GM12878 (cell line): ENCODE results near the gene C1orf198. TPM values are rescaled to one million over a fixed set of nuclear protein-coding genes. Genes with fewer than 3 reads are reported as not detected.

ENCODE experiments used
- ATAC-seq: fragments of 200-7000 bp; cut with Tn5 transposase; 3 replicates; pipeline ENCODE4 v1.9.1; 2020; ENCODE audit warnings: mild to moderate bottlenecking, moderate library complexity
- BruUV-seq: library from RNA; stranded (reverse); fragments of 400-500 nt; replicated peaks from 2 replicates; lab custom pipeline; 2021; lab: Mats Ljungman, UMichigan
- CTCF ChIA-PET: fragments of 300-600 bp; sonication (Branson Sonifier 250); formaldehyde crosslinking; extraction: SDS; loops from one replicate; lab custom pipeline; 2021; ENCODE audit warnings: inconsistent platforms; lab: Yijun Ruan, JAX
- POLR2A ChIA-PET: fragments of 350-600 bp; formaldehyde crosslinking; extraction: SDS; loops from one replicate; lab custom pipeline; 2021; ENCODE audit warnings: inconsistent platforms; lab: Charles Lee
- RAD21 ChIA-PET: fragments of 300-600 bp; sonication (Branson Sonifier 250); formaldehyde crosslinking; loops from one replicate; lab custom pipeline; 2023; ENCODE audit warnings: antibody characterized with exemption; ENCODE audit not compliant: unreplicated experiment; lab: Charles Lee
- SMC1A ChIA-PET: fragments of 300-600 bp; sonication (Branson Sonifier 250); formaldehyde crosslinking; loops from one replicate; lab custom pipeline; 2023; ENCODE audit not compliant: unreplicated experiment, uncharacterized antibody; lab: Charles Lee
- DNase-seq: peaks from one replicate; pipeline ENCODE4 v3.0.0-alpha.2; 2011; ENCODE audit warnings: low read depth, low spot score
- FAIRE-seq: peaks from 3 replicates; lab custom pipeline; 2011; peaks lifted over from hg19 to GRCh38; lab: Jason Lieb, UNC
- H2AFZ ChIP-seq: 2 replicates; pipeline ENCODE4 v1.6.0; 2011; ENCODE audit warnings: low read depth, low read length, control low read depth; ENCODE audit not compliant: control insufficient read depth
- H3K27ac ChIP-seq: 2 replicates; pipeline ENCODE4 v1.5.1; 2011; ENCODE audit warnings: control low read depth; ENCODE audit not compliant: control insufficient read depth, insufficient read depth
- H3K27me3 ChIP-seq, 2 experiments: replicated peaks in 1 of 2; 2 replicates each; pipeline versions ENCODE4 v1.6.0 to v1.6.1; 2011; ENCODE audit warnings: low read length in 1 of 2; ENCODE audit not compliant: control insufficient read depth in 2 of 2, insufficient read depth in 2 of 2
- H3K36me3 ChIP-seq, 2 experiments: 2 replicates each; pipeline ENCODE4 v1.5.1; 2011; ENCODE audit warnings: low read length in 1 of 2; ENCODE audit not compliant: control insufficient read depth in 2 of 2, insufficient read depth in 2 of 2
- H3K4me1 ChIP-seq: 2 replicates; pipeline ENCODE4 v1.6.1; 2011; ENCODE audit warnings: mild to moderate bottlenecking, low read length, moderate library complexity, mixed read lengths; ENCODE audit not compliant: control insufficient read depth, insufficient read depth
- H3K4me2 ChIP-seq: 2 replicates; pipeline ENCODE4 v1.6.0; 2011; ENCODE audit warnings: control low read depth; ENCODE audit not compliant: control insufficient read depth, insufficient read depth
- H3K4me3 ChIP-seq: fragments of 200-600 bp; sonication (generic); 2 replicates; pipeline ENCODE4 v1.5.1; 2016
- H3K79me2 ChIP-seq: 2 replicates; pipeline ENCODE4 v1.6.0; 2011; ENCODE audit warnings: low read length; ENCODE audit not compliant: control insufficient read depth, insufficient read depth
- H3K9ac ChIP-seq: 2 replicates; pipeline ENCODE4 v1.8.0; 2011; ENCODE audit warnings: low read length, control low read depth, mixed read lengths; ENCODE audit not compliant: control insufficient read depth, insufficient read depth
- H3K9me3 ChIP-seq: replicated peaks from 3 replicates; pipeline ENCODE4 v1.5.1; 2011; ENCODE audit warnings: mild to moderate bottlenecking, low read length; ENCODE audit not compliant: control insufficient read depth, insufficient read depth
- H4K20me1 ChIP-seq: 2 replicates; pipeline ENCODE4 v1.6.0; 2011; ENCODE audit not compliant: control insufficient read depth, insufficient read depth
- BACH1 ChIP-seq: fragments of 450-650 bp; IDR thresholded peaks from 2 replicates; pipeline ENCODE4 v1.6.1; 2017; ENCODE audit warnings: mild to moderate bottlenecking, borderline replicate concordance
- BMI1 ChIP-seq: fragments of 450-650 bp; IDR thresholded peaks from 2 replicates; pipeline ENCODE4 v1.6.1; 2016; ENCODE audit warnings: mild to moderate bottlenecking, moderate library complexity, borderline replicate concordance
- MEF2A ChIP-seq: IDR thresholded peaks from 2 replicates; pipeline ENCODE4 v1.6.1; 2011; ENCODE audit warnings: low read depth, mild to moderate bottlenecking, low read length, moderate library complexity; ENCODE audit not compliant: insufficient read depth
- NFXL1 ChIP-seq: fragments of 450-650 bp; IDR thresholded peaks from 2 replicates; pipeline ENCODE4 v1.6.1; 2017; ENCODE audit warnings: antibody characterized with exemption, mild to moderate bottlenecking, borderline replicate concordance
- POLR2AphosphoS2 ChIP-seq: IDR thresholded peaks from 2 replicates; pipeline ENCODE4 v1.6.1; 2011; ENCODE audit warnings: low read depth, mild to moderate bottlenecking, low read length, improper control_type of control experiment, moderate library complexity
- PRDM15 ChIP-seq: fragments of 450-650 bp; formaldehyde crosslinking; IDR thresholded peaks from 2 replicates; pipeline ENCODE4 v1.4.0; 2020; ENCODE audit warnings: mild to moderate bottlenecking, moderate library complexity
- RCOR1 ChIP-seq: conservative IDR thresholded peaks from 2 replicates; pipeline ENCODE4 v1.6.1; 2012; ENCODE audit warnings: low read depth, low read length, improper control_type of control experiment
- SIX5 ChIP-seq: IDR thresholded peaks from 2 replicates; pipeline ENCODE4 v1.6.1; 2011; ENCODE audit warnings: mild to moderate bottlenecking, low read depth, low read length, moderate library complexity; ENCODE audit not compliant: severe bottlenecking
- SMAD5 ChIP-seq: IDR thresholded peaks from 2 replicates; pipeline ENCODE4 v1.6.1; 2016; ENCODE audit warnings: antibody characterized with exemption, low read depth
- SUZ12 ChIP-seq: fragments of 200-600 bp; sonication (generic); IDR thresholded peaks from one replicate; pipeline ENCODE4 v1.6.1; 2018; ENCODE audit warnings: antibody characterized with exemption, mild to moderate bottlenecking; ENCODE audit not compliant: unreplicated experiment
- TARDBP ChIP-seq: IDR thresholded peaks from 2 replicates; pipeline ENCODE4 v1.6.1; 2016; ENCODE audit warnings: borderline replicate concordance
- USF2 ChIP-seq: IDR thresholded peaks from 2 replicates; pipeline ENCODE4 v1.6.1; 2011; ENCODE audit warnings: low read depth, low read length, improper control_type of control experiment, borderline replicate concordance
- ZNF207 ChIP-seq: fragments of 450-650 bp; IDR thresholded peaks from 2 replicates; pipeline ENCODE4 v1.6.1; 2014; ENCODE audit warnings: antibody characterized with exemption, mild to moderate bottlenecking, borderline replicate concordance
- ZNF274 ChIP-seq: IDR thresholded peaks from one replicate; pipeline ENCODE4 v1.8.0; 2011; ENCODE audit not compliant: insufficient read length, insufficient read depth
- WGBS: methylation state at CpG from one replicate; pipeline ENCODE4 v1.1.6; 2016; ENCODE audit warnings: low lambda C conversion rate; ENCODE audit not compliant: insufficient replicate concordance, insufficient coverage; ENCODE audit errors: missing lambda C conversion rate; 5-methylcytosine and 5-hydroxymethylcytosine counted together
- in situ Hi-C: fragments of 300-500 bp; cut with MboI; formaldehyde crosslinking; loops from 9 replicates; pipeline ENCODE4 v1.14.3; 2018; ENCODE audit warnings: mixed read lengths
- intact Hi-C: fragments of 100-400 bp; cut with micrococcal nuclease; formaldehyde crosslinking; loops from one replicate; pipeline ENCODE4 v1.14.2; 2022; ENCODE audit not compliant: unreplicated experiment
- polyA plus RNA-seq, 11 experiments: library from polyadenylated mRNA; depleted of rRNA in 4 of 11; unstranded in 6 of 11; stranded (reverse) in 5 of 11; fragments of >200 nt; fragmentation: Nextera tagmentation in 4 of 11; fragmentation: Illumina TruSeq in 1 of 11; extraction: Ambion mirVana in 4 of 11; extraction: Trizol in 1 of 11; gene quantifications; 1 replicate in 1 of 11; 2 replicates in 10 of 11; pipeline versions ENCODE4 v1.2.1 to v1.2.3, GENCODE V29; 2011 to 2016; ENCODE audit warnings: inconsistent platforms in 2 of 11, missing spikeins in 2 of 11, low read depth in 1 of 11
- total RNA-seq, 4 experiments: library from RNA; depleted of rRNA in 3 of 4; stranded (reverse); fragments of >200 nt in 3 of 4; fragmentation: Illumina TruSeq in 1 of 4; extraction: Trizol in 1 of 4; gene quantifications; 2 replicates each; pipeline versions ENCODE4 v1.2.1 to v1.2.3, GENCODE V29; 2013 to 2021

Gene C1orf198
- total and polyA plus RNA-seq, 10 of the 15 experiments (the other 5 are each of a cell fraction or from before 2014, with no cell fraction given) = 0.16 to 2.8 (median 1.1) TPM

GRCh38 chr1:230868736-230869385, 540 bp upstream of the C1orf198 start:
- peak overlapping the region; percentile 75 for H3K4me3 ChIP-seq
- WGBS = 18% methylated on average over 37 of the region's 40 CpGs
- H3K9me3 ChIP-seq = no peaks in the 10 kb centered on the region
- peaks cover 0 to 5% of the 10 kb centered on the region in 2 experiments; a peak in 3 of 4 replicates for H3K27me3 ChIP-seq
- no peak for TF ChIP-seq SUZ12
- TF ChIP-seq SMAD5 = no peak
- TF ChIP-seq TARDBP = no peak
- no peak for TF ChIP-seq NFXL1
- TF ChIP-seq MEF2A = no peak
- no peak for TF ChIP-seq RCOR1
- TF ChIP-seq BACH1 = no peak
- TF ChIP-seq BMI1 = no peak
- TF ChIP-seq PRDM15 (CRISPR knock-in tag) = no peak
- TF ChIP-seq ZNF274 = no peak
- no peak for TF ChIP-seq USF2
- TF ChIP-seq SIX5 = no peak
- TF ChIP-seq POLR2AphosphoS2 = no peak
- TF ChIP-seq ZNF207 = no peak
- SMC1A ChIA-PET = no interaction called here
- CTCF ChIA-PET = interaction anchor here (1.8 kb wide), 1 partner anchor 10 kb away, joined by 4 read pairs; no protein-coding TSS in a partner anchor
- H3K4me2 ChIP-seq = peak overlapping the region; percentile 85
- no peak for FAIRE-seq
- H3K36me3 ChIP-seq = no peaks in the 10 kb centered on the region
- POLR2A ChIA-PET = no interaction called here
- ATAC-seq = peak; percentile 72
- intact Hi-C loops (no loop called here), in situ Hi-C loops (no loop called here)
- BruUV-seq = no TSS peak
- H3K27ac ChIP-seq = no peak overlapping the region
- no peaks in the 10 kb centered on the region for H3K79me2 ChIP-seq
- DNase-seq = no peak
- H2AFZ ChIP-seq = peak overlapping the region; percentile 73
- RAD21 ChIA-PET = no interaction called here
- no peaks in the 10 kb centered on the region for H4K20me1 ChIP-seq
- H3K4me1 ChIP-seq = peaks cover 4% of the 10 kb centered on the region; the same call in 1 of the 2 replicates
- peak overlapping the region; percentile 35 for H3K9ac ChIP-seq
